Upper lobe of left lung (tissue), 4 donors: ENCODE data around the gene ABLIM2.

Experiments
- POLR2AphosphoS5 ChIP-seq, 2 donors: sonication (generic); formaldehyde crosslinking; IDR thresholded peaks; one replicate each; pipeline ENCODE4 v1.5.1; 2017; ENCODE audit warnings: antibody characterized with exemption in 2 of 2
- TF ChIP-seq, protein P1 (sequence below), 6 experiments: fragments of 450-650 bp in 4 of 6; fragments of 200-600 bp in 2 of 6; sonication (generic) in 2 of 6; IDR thresholded peaks; one replicate each; pipeline ENCODE4 v1.5.1; 2016 to 2019; ENCODE audit warnings: antibody characterized with exemption in 6 of 6

GRCh38 chr4:8038719-8039251 is 119.8 kb downstream of the ABLIM2 start:
- TF ChIP-seq, protein P1, sequence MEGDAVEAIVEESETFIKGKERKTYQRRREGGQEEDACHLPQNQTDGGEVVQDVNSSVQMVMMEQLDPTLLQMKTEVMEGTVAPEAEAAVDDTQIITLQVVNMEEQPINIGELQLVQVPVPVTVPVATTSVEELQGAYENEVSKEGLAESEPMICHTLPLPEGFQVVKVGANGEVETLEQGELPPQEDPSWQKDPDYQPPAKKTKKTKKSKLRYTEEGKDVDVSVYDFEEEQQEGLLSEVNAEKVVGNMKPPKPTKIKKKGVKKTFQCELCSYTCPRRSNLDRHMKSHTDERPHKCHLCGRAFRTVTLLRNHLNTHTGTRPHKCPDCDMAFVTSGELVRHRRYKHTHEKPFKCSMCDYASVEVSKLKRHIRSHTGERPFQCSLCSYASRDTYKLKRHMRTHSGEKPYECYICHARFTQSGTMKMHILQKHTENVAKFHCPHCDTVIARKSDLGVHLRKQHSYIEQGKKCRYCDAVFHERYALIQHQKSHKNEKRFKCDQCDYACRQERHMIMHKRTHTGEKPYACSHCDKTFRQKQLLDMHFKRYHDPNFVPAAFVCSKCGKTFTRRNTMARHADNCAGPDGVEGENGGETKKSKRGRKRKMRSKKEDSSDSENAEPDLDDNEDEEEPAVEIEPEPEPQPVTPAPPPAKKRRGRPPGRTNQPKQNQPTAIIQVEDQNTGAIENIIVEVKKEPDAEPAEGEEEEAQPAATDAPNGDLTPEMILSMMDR (IDR thresholded peaks at IDR 0.05): no peak
- no peak for TF ChIP-seq POLR2AphosphoS5 (IDR thresholded peaks at IDR 0.05)
